SK-N-SH (cell line): ENCODE results near the gene SESN1.

Experiments
- EZH2phosphoT487 ChIP-seq: fragments of 200-600 bp; sonication (generic); IDR thresholded peaks from 2 replicates; pipeline ENCODE4 v1.6.1; 2017; ENCODE audit warnings: low read depth, mixed run types, mild to moderate bottlenecking, antibody characterized with exemption, moderate library complexity, borderline replicate concordance
- MXI1 ChIP-seq: IDR thresholded peaks from 2 replicates; pipeline ENCODE4 v1.6.1; 2012; ENCODE audit warnings: mild to moderate bottlenecking, low read depth, low read length, improper control_type of control experiment
- NFIC ChIP-seq: IDR thresholded peaks from 2 replicates; pipeline ENCODE4 v1.4.0; 2012; ENCODE audit warnings: borderline replicate concordance
- POLR2AphosphoS5 ChIP-seq: IDR thresholded peaks from 2 replicates; pipeline ENCODE4 v1.6.1; 2012; ENCODE audit warnings: low read depth, low read length
- TAF1 ChIP-seq: IDR thresholded peaks from 2 replicates; pipeline ENCODE4 v1.6.1; 2012; ENCODE audit warnings: low read depth, mild to moderate bottlenecking, low read length, moderate library complexity, borderline replicate concordance

DNA sequence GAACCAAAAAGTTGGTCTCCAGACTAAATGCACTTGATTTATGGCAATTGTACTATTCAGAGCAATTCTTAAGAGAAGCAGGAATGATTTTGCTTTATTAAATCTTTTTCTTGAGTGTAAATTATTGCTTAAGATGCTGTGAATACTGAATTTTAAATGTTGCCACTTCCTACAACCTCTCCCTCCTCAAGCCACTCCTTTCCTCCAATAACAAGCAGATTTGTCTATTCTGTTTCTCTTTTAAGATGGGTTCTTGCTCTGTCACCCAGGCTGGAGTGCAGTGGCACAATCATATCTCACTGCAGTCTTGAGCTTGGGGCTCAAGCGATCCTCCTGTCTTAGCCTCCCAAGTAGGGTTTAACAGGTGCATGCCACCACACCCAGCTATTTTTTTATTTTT is 65.3 kb downstream of the SESN1 start:
- TF ChIP-seq TAF1 (no peak), MXI1 (no peak), POLR2AphosphoS5 (no peak), NFIC (no peak), EZH2phosphoT487 (no peak)
